GM21786 (cell line): ENCODE measurements around the gene POLN.

ENCODE experiments used
- ATAC-seq: cut with Tn5 transposase; IDR thresholded peaks from one replicate; pipeline ENCODE4 v1.9.1; 2021; ENCODE audit not compliant: unreplicated experiment

The POLN gene

GRCh38 chr4:2264481-2265041, 22.6 kb upstream of the POLN start:
- no peak for ATAC-seq

DNA sequence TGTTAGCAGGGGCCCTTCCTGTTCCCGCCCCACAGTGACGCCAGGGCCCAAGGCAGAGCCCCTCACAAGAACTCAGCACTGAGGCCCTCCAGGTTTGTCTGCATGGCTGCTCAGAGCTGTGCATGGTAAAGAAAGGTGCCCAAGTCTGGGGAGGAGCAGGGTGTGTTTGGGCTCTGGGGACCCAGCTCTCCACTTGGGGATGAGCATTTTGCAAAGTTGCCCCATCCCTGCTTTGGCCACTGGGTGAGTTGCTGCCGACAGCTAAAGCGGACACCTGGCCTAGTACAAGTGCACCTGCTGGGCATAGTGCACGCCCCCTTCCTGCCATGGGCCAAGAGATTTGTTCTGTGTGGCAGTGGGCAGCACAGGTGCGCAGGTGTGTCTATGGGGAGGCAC, 22.0 kb upstream of the POLN start:
- ATAC-seq: no peak

- no peak for ATAC-seq
Observed at GRCh38 chr4:2262944-2263250, 21.0 kb upstream of the POLN start.

- peak; percentile 91 for ATAC-seq
Observed at GRCh38 chr4:2262145-2262943, 20.4 kb upstream of the POLN start.

DNA sequence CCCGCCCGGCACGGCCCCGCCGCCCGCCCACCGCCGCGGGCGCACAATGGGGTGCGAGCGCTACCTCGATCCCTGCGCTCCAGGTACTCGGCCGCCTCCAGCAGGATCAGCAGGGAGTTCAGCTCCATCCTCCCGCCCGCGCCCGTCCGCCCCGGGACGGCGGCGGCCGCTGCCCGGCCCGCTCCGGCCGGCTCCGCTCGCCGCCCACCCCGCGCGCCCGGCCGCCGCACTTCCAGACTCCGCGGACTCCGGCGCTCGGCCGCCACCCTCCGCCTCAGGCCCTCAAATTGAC, 19.9 kb upstream of the POLN start, which contains the start of gene MXD4:
MXD4 (minus strand) TSS at position 257 of the 292 bp plus-strand sequence; CDS start at position 128, 129 bp downstream.
- ATAC-seq: peak; percentile 1

GRCh38 chr4:2261110-2261852, 19.4 kb upstream of the POLN start:
- ATAC-seq: no peak

DNA sequence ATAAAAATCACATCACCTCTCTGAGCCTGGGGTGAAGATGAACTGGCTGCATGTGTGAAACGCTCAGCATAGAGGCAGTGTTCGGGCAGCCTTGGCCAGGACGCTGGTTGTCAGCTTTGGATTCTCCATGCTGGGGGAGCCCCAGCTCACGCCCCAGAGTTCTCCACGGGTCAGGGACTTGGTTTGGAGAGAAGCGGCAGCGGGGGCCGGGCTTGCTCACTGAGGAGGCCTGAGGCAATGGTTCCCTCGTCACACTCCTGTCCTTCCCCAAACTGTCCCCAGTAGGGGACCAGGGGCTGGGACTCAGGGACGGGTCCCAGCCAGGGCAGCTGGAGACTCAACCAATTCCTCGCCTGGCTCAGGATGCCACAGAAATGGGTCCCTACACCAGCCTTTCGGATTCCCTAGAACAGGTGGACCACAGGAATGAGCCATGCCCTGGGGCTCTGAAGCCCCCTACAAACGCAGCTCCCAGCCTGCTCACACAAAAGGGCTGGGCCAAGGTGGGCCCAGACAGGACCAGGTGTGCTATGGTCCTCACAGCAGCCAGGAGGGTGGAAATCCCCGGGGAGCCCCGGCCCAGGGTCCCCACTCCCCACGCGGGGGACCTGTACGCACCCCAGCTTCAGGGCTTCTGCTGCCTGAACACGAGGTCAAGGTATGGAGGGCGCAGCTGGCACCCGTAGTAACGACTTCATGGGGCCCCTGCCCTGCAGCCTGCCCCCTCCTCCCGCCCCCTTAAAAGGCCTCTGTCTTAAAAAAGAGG, 18.6 kb upstream of the POLN start:
- no peak for ATAC-seq

DNA sequence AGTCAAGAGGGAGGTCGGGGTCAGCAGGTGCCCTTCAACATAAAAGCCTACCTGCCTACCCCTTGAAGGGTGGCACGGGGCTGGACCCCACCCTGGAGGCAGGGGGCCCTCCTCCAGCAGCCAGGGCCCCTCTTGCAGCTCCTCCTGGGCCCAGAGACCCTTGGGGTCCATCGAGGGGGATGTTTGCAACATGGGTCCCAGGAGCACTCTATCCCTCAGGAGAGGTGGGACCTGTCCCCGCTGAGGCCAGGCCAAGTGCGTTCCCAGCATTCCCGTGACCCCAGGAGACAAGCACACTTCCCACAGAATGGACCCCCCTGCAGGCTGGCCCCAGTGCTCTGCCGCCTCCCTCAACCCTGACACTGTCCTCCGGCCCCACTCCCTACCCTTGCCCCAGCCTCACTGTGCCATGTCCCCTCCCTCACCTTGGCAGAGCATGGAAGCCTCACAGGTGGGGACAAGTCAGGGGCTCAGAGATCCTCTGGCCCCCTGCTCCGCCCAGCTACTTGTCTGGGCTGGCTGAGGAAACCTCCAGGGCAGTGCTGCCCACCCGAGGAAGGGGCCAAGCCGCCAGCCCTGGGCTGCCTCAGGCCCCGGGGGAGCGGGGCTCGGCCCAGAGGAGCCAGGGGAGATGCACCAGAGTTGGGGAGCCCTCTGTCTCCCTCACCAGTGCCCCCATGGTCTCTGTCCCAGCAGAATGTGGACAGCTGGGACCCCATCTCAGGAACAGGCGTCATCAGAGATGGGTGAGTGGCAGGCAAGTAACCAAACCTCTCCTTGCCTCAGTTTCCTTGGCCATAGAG, 17.8 kb upstream of the POLN start:
- ATAC-seq: no peak

- no peak for ATAC-seq
Observed at GRCh38 chr4:2259036-2259540, 17.2 kb upstream of the POLN start.

DNA sequence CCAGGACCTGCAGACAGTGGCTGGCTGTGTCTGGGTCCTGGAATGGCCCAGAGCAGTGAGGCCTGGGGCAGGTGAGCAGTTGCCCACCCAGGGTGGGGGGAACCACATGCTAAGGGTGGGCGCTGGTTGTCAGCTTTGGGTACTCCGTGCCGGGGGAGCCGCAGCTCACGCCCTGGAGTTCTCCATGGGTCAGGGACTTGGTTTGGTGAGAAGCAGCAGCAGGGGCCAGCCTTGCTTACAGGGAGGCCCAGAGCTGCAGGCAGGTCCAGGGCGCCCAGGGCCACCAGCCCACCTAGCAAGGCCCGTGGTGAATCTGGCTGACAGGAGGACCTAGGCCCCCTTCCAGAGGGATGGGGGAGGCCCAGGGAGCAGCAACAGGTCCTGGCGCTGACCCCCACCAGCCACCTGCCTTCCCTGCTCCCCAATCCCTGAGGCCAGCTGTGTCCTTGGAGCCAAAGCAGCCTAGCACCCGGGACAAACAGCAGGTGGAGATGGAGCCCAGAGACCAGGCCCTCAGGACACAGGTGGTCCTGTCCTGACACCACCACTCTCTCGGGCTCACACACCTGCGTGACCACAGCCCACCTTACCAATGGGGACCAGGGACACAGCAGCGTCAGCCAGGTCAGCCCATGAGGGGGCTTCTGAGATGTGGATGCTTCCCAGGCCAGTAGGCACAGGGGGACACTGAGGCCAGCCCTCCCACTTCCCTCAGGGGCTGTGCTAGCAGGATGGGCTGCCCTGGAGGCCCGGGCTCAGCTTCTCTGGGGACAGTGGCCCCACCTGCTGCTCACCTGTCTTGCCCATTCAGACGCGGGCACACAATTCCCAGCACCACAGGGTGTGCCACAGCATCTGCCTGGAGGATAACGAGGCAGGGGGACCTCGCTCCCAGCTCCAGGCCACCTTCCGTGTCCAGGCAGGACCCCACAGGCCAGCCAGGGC, 16.4 kb upstream of the POLN start:
- ATAC-seq: no peak

- ATAC-seq: no peak
Observed at GRCh38 chr4:2257361-2258081, 15.6 kb upstream of the POLN start.

- ATAC-seq: no peak
Observed at GRCh38 chr4:2256781-2257191, 14.9 kb upstream of the POLN start.

- ATAC-seq: no peak
Observed at GRCh38 chr4:2256156-2256731, 14.3 kb upstream of the POLN start.

DNA sequence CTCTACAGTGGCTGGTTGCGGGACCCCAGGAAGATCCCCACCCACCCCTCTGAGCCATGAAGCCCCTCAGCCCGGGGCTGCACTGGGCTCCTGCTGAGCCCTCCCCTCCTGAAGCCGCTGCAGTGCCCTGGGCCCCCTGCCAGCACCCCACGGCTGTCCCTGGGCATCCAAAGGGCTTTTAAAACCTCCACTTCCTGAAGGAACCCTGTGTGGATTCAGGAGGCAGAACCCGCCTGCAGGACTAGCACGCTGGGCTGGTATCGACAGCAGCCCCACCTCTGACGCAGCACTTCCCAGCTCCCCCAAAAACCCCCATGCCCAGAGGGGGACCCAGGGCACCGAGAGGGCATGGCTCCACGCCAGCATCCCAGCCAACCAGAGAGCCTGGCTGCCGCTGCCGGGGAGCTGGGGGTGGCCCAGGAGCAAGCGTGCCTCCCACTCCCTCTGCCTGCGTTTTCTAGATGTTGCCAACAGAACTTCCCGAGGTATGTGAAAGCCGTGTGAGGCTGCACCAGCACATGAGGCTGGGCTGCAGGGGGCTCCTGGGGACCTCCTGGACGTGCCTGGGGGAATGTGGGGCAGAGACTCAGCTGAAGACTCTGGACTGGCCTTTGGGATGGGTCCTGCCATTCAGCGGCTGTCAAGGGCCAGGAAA, 13.7 kb upstream of the POLN start:
- no peak for ATAC-seq

DNA sequence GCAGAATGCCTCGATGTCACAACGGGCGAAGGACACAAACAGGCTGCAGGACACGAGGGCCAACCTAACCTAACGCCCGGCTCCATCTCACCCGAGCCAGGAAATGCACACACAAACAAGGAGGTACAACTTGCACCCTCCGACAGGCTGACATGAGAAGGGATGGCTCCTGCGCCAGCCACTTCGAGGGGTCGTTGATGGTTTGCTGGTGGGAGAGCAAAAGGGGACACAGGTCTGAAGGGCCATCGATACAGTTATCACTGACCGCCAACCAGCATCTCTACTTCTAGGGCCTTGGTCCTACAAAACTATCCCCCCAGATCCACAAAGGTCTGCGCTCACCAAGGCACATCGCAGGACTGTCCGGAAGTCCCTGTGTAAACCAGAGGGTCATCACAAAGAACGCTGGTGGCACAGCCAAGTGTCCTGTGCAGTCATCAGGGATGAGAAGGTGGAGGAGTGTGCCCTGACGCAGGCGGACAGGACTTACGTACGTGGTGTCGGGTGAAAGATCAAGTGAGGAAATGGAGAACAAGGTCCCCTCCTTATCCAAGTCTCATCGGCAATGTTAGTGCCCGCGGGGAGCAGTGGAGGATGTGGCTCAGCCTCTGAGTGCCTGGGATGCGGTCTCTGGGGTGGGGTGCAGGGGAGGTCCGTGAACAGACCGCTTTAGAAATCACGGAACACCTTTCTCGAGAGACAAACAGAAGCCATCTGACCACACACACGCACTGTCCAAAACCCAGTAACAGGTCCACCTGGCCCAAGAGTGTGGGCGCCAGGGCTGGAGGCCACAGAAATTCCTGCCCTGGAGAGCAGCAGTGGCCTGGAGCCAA, 13.0 kb upstream of the POLN start:
- ATAC-seq: no peak

DNA sequence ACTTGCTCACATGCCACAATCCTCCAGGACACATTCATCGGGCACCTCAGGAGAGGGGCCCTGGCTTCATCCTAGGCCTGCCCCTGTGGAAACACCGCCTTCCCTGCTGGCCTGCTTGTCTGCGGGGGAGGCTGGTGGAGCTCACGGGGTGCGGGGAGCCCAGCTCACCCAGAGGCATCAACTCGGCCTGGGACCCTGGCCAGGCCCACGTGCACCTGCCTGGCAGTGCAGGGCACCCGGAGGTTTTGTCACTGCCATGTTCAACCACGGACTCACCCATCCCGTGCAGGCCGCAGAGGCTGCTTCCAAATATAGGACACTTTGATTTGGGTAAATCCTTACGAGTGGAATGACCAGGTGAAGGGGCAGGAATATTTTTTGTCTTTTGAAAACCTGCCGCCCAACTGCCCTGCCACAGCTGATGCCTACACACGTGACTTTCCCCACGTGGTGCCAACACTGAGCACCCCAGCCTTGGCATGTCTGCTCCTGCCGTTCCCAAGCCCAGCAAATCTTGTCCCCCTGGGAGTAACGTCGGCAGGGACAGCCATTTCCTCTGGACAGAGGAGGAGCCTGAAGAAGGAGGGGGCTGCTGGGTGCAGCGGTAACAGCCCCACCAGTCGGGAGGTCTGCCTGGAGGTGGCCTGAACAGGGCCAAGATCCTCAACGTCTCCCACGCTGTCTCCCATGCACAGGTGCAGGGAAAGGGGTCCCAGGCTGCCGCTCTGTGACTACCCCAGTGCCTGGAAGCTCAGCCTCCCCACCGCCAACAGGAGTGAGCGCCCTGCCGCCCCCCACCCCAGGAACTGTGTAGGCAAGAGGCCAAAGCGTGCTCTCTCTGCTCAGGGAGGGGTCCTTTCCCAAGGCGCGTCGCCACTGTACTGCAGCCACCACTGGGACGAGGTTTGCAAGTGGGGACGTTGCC, 11.5 kb upstream of the POLN start:
- no peak for ATAC-seq
